A673 (cell line): Measurements from ENCODE around the gene C18orf54. TPM values are rescaled to one million over a fixed set of nuclear protein-coding genes. Genes with fewer than 3 reads are reported as not detected.

Experiments used
- BruUV-seq: library from RNA; stranded (reverse); fragments of 400-500 nt; replicated peaks from 2 replicates; lab custom pipeline; 2021; lab: Mats Ljungman, UMichigan
- CTCF ChIA-PET: fragments of 300-600 bp; sonication (Branson Sonifier 250); formaldehyde crosslinking; loops from one replicate; lab custom pipeline; 2022; ENCODE audit warnings: antibody characterized with exemption; lab: Charles Lee
- POLR2A ChIA-PET: fragments of 300-600 bp; sonication (Branson Sonifier 250); formaldehyde crosslinking; loops from one replicate; lab custom pipeline; 2022; ENCODE audit warnings: antibody characterized with exemption; ENCODE audit not compliant: low non-redundant PET; lab: Charles Lee
- DNase-seq: peaks from one replicate; pipeline ENCODE4 v3.0.0-alpha.2; 2015; ENCODE audit warnings: low spot score
- H3K27ac ChIP-seq: fragments of 200-600 bp; sonication (generic); 2 replicates; pipeline ENCODE4 v1.5.1; 2016; ENCODE audit warnings: mixed run types, low read depth, mild to moderate bottlenecking, mixed read lengths, antibody characterized with exemption, low read length; ENCODE audit not compliant: poor library complexity, severe bottlenecking
- H3K27me3 ChIP-seq: fragments of 200-600 bp; sonication (generic); replicated peaks from 2 replicates; pipeline ENCODE4 v1.6.1; 2017; ENCODE audit warnings: mixed run types, low read depth, mild to moderate bottlenecking, mixed read lengths, antibody characterized with exemption, low read length; ENCODE audit not compliant: insufficient read depth, poor library complexity
- H3K36me3 ChIP-seq: fragments of 200-600 bp; sonication (generic); 2 replicates; pipeline ENCODE4 v1.6.1; 2016; ENCODE audit warnings: mixed run types, mild to moderate bottlenecking, mixed read lengths, antibody characterized with exemption, low read length; ENCODE audit not compliant: insufficient read depth, poor library complexity, severe bottlenecking
- H3K4me1 ChIP-seq: fragments of 200-600 bp; sonication (generic); 2 replicates; pipeline ENCODE4 v1.6.1; 2017; ENCODE audit warnings: mixed run types, mild to moderate bottlenecking, mixed read lengths, antibody characterized with exemption, low read length; ENCODE audit not compliant: insufficient read depth, poor library complexity, severe bottlenecking
- H3K4me3 ChIP-seq: fragments of 200-600 bp; sonication (generic); 2 replicates; pipeline ENCODE4 v1.5.1; 2016; ENCODE audit warnings: low read depth, mixed run types, mild to moderate bottlenecking, mixed read lengths, low read length; ENCODE audit not compliant: poor library complexity, severe bottlenecking
- H3K9me3 ChIP-seq: fragments of 200-600 bp; sonication (generic); 2 replicates; pipeline ENCODE4 v1.6.1; 2016; ENCODE audit warnings: mixed run types, low read depth, mild to moderate bottlenecking, mixed read lengths, antibody characterized with exemption, low read length; ENCODE audit not compliant: poor library complexity, severe bottlenecking
- EZH2 ChIP-seq: fragments of 200-600 bp; sonication (generic); IDR thresholded peaks from 2 replicates; pipeline ENCODE4 v1.6.1; 2017; ENCODE audit warnings: borderline replicate concordance, low read depth, mild to moderate bottlenecking, mixed read lengths, antibody characterized with exemption, low read length; ENCODE audit not compliant: poor library complexity, severe bottlenecking
- intact Hi-C: fragments of 100-400 bp; cut with micrococcal nuclease; formaldehyde crosslinking; loops from one replicate; pipeline ENCODE4 v1.10.0; 2022; ENCODE audit not compliant: unreplicated experiment
- total RNA-seq: library from RNA; stranded (reverse); gene quantifications from 2 replicates; pipeline ENCODE4 v1.2.3, GENCODE V29; 2021
- TF ChIP-seq, protein P1 (sequence below): fragments of 300-800, 200-600 bp; sonication (generic); conservative IDR thresholded peaks from 2 replicates; pipeline ENCODE4 v1.5.1; 2017; ENCODE audit warnings: low read depth, mild to moderate bottlenecking, antibody characterized with exemption, low read length, moderate library complexity, mixed read lengths

The C18orf54 gene
- total RNA-seq, 1 experiment from 2014 or later: 15.6 TPM

DNA sequence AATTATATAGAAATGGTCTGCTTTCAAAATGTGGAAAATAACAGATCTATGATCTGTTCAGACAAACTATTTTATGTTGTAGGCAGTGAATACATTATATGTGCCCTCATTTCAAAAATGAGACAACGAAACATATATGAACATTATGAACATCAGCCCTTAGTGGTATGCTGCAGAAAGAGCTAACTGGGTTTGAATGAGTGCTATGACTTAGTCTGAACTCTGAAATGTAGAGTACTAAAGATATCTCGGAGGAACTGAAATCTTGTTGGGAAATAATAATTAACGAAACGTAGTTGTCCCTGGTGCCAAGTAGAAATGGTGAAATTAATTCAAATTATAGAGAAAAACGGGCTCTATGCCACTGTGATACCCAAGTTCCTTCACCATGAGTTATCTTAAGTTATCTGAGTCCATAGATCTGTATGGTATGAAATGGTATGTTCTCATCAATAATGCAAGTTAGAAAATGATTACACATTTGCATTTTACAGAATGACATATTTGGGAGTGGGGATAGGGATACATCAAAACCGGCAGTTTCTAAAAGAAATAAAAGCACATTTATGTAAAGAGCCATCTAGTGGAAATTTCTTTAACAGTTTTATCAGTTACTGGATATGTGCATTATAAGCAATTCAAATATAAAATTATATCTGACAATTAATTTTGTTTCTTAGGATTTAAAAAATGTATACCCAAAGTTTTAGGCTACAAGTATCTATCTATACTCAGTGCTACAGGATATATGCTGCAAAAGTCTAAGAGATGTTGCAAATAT lies 26.7 kb upstream of the C18orf54 start:
- H3K27me3 ChIP-seq: no peaks in the 10 kb centered on the region
- no peaks in the 10 kb centered on the region for H3K9me3 ChIP-seq
- no peak overlapping the region for H3K27ac ChIP-seq
- DNase-seq: peak; percentile 8
- no TSS peak for BruUV-seq
- ChIA-PET CTCF (no interaction called here), POLR2A (interaction anchor here (0.7 kb wide), 1 partner anchor 1969 kb away, joined by 3 read pairs; no protein-coding TSS in a partner anchor)
- no peaks in the 10 kb centered on the region for H3K36me3 ChIP-seq
- no peak overlapping the region for H3K4me3 ChIP-seq
- TF ChIP-seq EZH2: no peak
- TF ChIP-seq, protein P1, sequence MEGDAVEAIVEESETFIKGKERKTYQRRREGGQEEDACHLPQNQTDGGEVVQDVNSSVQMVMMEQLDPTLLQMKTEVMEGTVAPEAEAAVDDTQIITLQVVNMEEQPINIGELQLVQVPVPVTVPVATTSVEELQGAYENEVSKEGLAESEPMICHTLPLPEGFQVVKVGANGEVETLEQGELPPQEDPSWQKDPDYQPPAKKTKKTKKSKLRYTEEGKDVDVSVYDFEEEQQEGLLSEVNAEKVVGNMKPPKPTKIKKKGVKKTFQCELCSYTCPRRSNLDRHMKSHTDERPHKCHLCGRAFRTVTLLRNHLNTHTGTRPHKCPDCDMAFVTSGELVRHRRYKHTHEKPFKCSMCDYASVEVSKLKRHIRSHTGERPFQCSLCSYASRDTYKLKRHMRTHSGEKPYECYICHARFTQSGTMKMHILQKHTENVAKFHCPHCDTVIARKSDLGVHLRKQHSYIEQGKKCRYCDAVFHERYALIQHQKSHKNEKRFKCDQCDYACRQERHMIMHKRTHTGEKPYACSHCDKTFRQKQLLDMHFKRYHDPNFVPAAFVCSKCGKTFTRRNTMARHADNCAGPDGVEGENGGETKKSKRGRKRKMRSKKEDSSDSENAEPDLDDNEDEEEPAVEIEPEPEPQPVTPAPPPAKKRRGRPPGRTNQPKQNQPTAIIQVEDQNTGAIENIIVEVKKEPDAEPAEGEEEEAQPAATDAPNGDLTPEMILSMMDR: peak; percentile 44; the same call in 1 of the 2 replicates
- no peaks in the 10 kb centered on the region for H3K4me1 ChIP-seq
- intact Hi-C loops: no loop called here

- CTCF ChIA-PET: no interaction called here
- BruUV-seq: no TSS peak
- TF ChIP-seq EZH2: no peak
- TF ChIP-seq, protein P1: no peak
- no peaks in the 10 kb centered on the region for H3K36me3 ChIP-seq
- H3K4me1 ChIP-seq: no peaks in the 10 kb centered on the region
- POLR2A ChIA-PET: no interaction called here
- intact Hi-C loops: no loop called here
- no peak overlapping the region for H3K27ac ChIP-seq
- no peak overlapping the region for H3K4me3 ChIP-seq
- no peak for DNase-seq
- no peaks in the 10 kb centered on the region for H3K9me3 ChIP-seq
- no peaks in the 10 kb centered on the region for H3K27me3 ChIP-seq
Observed at GRCh38 chr18:54335638-54336173, 22.0 kb upstream of the C18orf54 start.

GRCh38 chr18:54338230-54338629 lies 19.5 kb upstream of the C18orf54 start:
- H3K36me3 ChIP-seq: no peaks in the 10 kb centered on the region
- no peak for DNase-seq
- no peak overlapping the region for H3K27ac ChIP-seq
- no peaks in the 10 kb centered on the region for H3K4me1 ChIP-seq
- ChIA-PET CTCF (no interaction called here), POLR2A (no interaction called here)
- H3K9me3 ChIP-seq: no peaks in the 10 kb centered on the region
- no peak overlapping the region for H3K4me3 ChIP-seq
- TF ChIP-seq, protein P1: no peak
- no peak for TF ChIP-seq EZH2
- BruUV-seq: no TSS peak
- no peaks in the 10 kb centered on the region for H3K27me3 ChIP-seq
- intact Hi-C loops: no loop called here
